Central memory CD4-positive, alpha-beta T cell (primary cell): ENCODE data around the gene CENPA.
"Not testable (repeated sequence)": the region's sequence is repeated elsewhere in the genome, so short reads cannot be mapped to it uniquely, and the experiment has no call there.

Source experiments
- DNase-seq: peaks from one replicate; pipeline ENCODE4 v3.0.0; 2022

Gene CENPA

DNA sequence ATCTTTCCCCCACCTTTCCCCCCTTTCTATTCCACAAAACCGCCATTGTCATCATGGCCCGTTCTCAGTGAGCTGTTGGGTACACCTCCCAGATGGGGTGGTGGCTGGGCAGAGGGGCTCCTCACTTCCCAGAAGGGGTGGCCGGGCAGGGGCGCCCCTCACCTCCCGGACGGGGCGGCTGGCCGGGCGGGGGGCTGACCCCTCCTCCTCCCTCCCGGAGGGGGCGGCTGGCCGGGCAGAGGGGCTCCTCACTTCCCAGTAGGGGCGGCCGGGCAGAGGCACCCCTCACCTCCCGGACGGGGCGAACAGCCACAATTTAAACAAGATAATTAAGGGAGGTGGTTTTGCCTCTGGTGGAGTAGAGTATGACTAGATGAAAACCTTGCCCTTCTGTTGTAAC lies 9.3 kb downstream of the CENPA start:
- DNase-seq, result not testable (repeated sequence)

DNA sequence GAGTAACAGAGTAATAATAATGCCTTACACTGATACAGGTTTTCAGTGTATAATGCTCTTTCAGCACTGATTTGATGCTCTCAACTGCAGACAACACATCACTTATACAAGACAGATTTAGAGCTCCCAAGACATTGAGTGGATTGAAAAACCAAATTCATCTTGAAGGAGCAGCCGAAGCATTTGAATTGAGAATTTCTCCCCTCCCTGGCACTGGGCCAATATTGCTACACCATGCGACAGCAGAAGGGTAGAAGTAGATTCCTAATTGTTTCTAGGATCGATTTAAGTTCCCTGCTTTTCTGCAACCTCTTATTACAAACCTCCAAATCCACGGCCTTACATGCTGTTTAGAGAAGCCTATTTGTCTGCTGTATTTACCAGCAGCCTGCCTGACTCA lies 15.5 kb downstream of the CENPA start:
- no peak for DNase-seq

DNA sequence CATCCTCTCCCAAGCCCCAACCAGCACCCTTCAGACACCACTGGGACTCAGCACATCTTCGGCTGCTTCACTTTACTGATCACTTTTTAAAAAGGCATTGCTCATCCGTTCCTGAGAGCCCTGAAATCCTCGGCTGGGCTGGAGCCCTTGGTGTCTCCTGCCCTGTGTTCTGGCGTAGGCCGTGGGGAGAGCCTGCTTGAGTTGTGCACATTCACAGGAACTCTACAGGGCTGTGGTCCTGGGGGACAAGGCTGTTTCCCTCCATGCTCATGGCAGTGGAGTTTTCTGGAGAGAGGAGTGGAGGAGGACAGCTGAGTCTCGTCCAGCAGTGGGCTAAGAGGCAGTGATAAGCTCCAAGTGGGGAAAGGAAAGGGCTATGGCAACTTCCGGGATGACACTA lies 15.9 kb downstream of the CENPA start:
- DNase-seq, result no peak

DNA sequence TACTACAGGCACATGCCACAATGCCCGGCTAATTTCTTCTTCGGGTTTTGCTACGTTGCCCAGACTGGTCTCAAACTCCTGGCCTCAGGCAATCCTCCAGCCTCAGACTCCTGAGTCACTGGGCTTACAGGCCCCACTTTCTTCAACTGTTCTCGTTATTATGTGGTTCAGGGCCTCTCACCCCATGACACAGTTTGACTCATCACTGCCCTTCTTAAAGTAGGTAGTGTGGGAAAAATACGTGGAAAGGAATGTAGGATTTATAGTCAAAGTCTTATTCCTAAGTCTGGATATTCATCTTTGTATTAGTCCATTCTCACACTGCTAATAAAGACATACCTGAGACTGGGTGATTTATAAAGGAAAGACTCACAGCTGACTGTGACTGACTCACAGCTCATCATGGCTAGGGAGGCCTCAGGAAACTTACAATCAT lies 19.4 kb downstream of the CENPA start:
- DNase-seq, result no peak

DNA sequence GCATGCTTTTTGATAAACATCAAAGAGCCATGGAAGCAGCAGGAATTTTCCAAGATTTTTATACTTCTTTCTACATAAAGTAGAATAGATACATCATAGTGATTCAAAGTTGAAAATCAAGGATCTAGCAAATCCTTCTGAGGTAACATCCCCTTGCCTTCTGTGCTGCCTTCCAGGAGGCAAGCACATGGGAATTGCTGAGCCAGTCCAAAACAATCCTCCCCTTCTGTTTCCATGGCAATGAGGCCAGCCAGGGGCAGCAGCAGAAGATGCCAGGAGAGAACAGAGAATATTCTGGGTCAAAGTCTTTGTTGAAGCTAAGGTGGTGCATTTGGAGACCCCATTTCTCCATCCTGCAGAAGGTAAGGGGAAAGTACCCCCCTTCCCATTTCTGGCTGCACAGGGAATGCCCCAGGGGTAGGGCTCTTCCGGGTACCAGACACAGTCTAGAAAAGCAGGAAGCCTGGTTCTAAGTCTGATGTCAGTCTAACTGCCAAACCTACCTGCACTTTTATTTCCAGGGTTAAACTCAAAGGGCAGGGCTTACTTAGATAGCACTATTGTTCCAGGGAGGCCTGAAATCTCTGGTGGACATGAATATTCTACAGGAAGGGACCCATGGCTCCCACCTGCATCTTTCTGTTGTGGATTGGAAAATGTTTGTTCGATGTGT lies 22.1 kb downstream of the CENPA start:
- DNase-seq, result no peak

DNA sequence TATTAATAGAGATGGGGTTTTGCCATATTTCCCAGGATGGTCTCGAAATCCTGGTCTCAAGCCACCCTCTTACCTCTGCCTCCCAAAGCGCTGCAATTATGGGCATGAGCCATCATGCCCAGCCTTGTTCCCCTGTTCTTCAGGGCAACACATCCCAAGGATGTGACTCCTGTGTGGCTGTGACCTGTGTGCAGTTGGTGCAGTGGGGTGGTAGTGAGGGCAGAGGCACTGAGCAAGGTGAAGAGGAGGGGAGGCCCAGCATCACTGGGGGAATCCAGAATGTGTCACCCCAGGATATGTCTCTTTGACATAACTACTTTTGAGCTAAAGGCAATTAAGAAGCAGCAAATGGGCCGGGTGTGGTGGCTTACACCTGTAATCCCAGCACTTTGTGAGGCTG lies 23.4 kb downstream of the CENPA start:
- no peak for DNase-seq

DNA sequence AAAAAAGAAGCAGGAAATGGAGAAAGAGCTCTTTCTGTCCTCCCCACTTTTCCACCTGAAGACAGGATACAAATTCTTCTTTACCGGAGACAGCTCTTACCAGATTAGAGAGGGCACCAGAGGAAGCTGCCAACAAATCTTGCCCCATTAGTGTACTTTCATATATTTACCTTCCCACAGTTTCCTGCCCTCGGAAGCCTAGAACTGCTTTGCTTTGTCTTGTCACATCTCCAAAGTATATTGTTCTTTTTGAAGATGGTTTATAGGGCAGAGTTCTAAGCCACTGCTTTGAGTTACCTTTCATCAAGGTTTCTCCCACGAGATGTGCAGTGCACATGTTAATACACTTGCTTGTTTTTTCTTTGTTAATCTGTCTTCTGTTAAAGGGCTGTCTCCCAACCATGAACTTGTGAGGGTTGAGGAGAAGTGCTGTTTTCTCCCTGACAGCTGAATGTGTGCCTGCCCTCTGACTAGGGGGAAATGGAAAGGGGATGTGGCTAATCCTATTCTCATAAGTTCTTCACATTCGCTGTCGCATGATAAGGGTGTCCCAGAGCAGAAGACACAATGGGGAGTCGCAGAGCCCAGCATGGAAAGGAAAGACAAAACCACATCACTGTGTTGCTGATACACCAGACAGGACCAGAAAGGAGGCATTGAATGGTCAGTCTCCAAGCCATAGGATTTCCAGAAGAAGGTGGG lies 24.2 kb downstream of the CENPA start:
- DNase-seq, result no peak

DNA sequence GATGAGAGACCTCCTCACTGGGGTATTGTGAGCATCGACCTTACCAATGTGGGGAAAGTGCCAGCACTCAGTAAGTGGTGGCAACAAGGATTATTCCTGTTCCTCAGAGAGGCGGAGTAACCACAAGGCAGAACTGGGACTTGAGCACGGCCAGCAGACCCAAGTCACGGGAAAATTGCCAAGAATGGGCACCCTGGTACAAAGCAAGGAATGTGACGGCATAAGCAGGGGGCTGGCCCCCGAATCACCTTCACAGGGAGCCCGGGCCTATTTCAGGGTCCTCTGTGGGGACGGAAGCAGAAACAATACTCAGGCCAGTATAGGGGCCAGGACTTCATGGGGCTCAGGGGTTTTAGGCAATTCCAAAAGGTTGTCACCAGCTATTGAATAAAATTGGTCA lies 25.4 kb downstream of the CENPA start:
- no peak for DNase-seq

DNA sequence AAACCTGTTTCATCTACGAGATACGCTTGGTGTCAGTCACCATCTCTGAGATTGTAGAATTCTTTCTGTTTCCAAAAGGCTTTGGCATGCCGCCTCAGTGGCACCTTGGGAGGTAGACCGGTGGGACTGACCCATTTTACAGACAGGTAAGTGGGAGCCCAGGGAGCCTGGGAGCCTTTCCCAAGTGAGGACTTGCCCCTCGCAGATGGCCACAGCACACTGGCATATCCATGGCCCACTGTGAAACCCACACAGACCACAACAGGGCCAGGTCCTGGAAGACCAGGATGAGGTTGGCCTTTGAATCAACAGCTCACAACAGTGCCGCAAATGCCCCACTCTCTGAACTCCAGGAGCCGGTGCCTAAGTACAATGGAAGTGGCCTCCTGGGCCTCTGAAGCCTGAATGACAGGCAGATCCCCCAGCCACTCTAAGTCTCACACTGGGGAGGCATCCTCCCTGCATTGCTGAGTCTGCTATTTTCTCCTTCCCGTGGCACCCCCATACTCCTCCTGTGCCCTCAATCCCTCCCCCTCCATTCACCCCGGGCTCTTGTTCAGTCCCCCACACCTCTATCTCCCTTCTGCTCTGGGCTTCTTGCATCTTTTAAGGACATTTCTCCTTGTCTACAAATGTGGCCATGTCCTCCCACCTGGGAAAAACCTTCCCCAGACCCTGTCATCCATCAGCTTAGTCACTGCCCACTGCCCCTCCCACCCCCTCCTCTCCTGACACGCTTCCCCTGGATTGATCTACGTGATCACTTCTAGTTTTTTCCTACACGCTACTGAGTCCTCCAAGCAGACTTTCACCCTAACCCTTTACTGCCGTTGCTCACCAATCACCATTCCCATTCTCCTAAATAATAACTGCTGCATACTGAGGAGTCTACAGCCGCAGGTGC lies 26.2 kb downstream of the CENPA start:
- no peak for DNase-seq

DNA sequence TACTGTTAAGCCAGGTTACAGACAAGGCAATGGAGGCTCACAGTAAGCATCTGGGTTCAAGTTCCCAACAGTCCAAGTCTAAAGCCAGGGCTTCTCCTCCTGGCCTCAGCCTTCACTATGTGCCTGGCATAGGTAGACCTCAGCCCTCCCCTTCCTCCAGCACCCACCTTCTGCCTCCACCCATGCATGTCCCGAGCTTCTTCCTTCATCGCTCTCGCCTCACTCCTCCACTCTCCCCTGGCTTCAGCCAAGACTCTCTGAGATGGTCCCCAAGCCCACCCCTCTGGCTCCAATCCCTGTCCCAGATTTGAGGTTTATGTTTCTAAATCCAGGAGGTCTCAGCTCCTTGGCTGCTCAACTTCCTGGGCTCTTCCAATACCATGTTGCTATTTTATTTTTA lies 26.9 kb downstream of the CENPA start:
- DNase-seq, result no peak

DNA sequence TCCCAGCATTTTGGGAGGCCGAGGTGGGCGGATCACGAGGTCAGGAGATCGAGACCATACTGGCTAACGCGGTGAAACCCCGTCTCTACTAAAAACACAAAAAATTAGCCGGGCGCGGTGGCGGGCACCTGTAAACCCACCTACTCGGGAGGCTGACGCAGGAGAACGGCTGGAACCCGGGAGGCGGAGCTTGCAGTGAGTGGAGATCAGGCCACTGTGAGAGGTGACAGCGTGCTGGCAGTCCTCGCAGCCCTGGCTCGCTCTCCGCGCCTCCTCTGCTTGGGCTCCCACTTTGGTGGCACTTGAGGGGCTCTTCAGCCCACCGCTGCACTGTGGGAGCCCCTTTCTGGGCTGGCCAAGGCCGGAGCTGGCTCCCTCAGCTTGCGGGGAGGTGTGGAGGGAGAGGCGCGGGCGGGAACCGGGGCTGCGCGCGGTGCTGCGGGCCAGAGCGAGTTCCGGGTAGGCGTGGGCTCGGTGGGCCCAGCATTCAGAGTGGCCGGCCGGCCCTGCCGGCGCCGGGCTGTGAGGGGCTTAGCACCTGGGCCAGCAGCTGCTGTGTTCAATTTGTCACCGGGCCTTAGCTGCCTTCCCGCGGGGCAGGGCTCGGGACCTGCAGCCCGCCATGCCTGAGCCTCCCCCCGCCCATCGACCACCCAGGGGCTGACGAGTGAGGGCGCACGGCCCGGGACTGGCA lies 28.4 kb downstream of the CENPA start:
- DNase-seq, result not testable (repeated sequence)

DNA sequence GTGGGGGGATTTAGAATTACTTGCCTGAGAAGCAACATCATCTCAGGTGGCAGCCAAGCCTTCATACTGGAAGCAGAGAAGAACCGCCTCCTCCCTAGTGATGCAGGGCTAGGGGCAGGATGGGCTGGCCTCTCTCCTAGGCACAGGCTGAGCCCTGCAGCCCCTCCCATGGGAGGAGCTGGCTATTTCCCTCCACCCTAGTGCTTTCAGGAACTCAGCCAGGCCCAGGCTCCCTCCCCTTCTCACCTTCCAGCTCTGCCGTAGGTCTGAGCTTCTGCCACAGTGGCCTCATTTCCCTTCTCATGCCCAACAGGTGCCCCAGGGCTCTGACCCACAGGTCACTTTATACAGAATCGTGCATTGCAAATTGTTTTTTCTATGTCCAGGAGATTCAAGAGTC lies 31.0 kb downstream of the CENPA start:
- DNase-seq, result no peak

DNA sequence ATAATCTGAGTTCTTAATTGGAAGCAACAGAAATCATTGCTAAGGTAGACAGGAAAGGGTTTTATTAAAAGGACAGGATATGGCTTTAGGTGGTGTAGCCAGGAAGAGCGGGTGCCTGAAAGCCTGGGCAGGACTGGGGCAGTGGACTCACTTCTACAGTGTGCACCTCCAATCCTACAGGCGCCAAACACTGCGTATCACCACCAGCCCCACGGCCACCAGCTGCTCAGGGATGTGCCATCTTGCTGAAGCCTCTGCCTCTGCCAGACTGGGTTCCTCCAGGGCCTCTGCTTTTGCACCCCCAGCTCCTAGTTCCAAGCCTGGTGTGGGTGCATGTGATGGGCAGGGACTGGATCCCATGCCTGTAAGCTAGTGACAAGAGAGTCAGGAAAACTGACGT lies 32.4 kb downstream of the CENPA start:
- no peak for DNase-seq

DNA sequence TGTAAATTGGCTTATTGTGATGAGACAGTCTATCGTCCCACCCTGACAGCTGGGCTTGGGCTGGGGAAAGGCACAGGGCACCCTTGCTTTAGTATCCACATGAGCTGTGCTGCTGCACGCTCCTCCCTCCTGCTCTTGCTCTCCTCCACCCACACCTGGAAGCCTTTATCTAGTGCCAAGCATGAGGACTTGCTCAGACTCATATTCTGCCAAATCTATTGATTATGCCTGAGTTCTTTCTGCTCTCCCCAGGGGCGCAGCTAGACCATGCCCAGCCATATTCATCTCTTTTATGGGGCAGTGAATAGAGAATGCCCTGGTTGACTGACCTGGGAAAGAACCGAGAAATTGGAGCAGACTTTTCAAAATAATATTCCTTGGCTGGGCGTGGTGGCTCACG lies 33.1 kb downstream of the CENPA start:
- DNase-seq, result no peak

DNA sequence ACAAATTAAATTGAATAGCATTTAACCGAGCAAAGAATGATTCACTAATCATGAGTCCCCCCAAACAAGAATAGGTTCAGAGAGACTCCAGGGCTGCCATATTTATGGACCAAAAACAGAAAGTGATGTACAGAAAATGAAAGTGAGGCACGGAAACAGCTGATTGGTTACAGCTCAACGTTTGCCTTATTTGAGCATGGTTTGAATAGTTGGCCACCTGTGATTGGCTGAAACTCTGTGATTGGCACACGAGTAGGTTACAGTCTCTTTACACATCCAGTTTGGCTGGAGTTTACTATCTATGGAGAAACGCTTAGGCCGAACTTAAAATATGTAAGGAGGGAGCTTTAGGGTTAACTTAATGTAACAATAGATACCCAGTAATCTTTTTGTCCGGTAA lies 35.1 kb downstream of the CENPA start:
- no peak for DNase-seq

DNA sequence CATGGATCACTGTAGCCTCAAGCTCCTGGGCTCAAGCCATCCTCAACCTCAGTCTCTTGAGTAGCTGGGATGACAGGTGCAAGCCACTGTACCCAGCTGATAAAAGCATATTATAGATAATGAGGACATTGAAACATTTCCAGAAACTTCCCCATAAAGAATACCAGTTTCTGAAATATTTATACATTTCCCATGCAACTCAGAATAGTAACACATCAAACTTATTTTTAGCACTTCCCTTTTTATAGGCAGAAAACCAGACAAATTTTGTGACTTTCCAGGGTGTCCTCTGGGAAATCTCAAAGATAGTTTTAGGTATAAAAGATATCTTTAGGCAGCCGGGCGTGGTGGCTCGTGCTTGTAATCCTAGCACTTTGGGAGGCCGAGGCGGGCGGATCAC lies 37.0 kb downstream of the CENPA start:
- no peak for DNase-seq

DNA sequence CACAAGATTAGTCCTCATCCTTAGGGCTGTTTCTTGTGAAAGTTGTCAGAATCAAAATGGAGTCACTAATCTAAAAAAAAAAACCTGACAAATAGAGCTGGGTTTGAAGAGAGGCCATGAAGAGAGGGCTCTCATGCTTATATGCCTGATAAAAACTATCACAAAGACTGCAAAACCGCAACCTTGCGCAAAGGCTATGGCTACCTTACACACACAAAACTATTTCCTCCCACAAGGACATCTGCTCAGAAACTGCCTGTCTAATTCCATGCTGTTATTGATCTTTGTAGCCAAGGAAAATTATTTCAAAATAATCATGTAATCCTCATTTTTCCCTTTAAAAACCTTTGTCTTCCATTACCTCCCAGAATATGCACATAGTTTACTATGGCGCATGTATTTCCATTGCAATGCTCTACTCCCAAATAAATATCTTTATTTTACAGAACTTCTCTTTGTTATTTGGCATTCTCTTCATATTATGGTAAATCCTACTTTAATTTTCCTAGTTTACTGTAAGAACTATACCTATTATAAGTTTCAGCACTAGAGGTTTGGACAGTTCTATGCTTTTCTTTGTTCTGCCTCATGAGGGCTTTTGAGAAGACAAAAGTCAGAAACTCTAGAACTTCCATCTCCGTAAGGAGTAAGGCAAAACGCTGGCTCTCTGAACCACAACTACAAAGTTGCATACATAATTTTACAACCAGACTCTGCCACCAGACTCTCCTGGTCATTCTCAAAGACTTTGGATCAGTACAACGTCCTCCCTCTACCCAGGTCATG lies 52.5 kb downstream of the CENPA start:
- DNase-seq, result no peak

DNA sequence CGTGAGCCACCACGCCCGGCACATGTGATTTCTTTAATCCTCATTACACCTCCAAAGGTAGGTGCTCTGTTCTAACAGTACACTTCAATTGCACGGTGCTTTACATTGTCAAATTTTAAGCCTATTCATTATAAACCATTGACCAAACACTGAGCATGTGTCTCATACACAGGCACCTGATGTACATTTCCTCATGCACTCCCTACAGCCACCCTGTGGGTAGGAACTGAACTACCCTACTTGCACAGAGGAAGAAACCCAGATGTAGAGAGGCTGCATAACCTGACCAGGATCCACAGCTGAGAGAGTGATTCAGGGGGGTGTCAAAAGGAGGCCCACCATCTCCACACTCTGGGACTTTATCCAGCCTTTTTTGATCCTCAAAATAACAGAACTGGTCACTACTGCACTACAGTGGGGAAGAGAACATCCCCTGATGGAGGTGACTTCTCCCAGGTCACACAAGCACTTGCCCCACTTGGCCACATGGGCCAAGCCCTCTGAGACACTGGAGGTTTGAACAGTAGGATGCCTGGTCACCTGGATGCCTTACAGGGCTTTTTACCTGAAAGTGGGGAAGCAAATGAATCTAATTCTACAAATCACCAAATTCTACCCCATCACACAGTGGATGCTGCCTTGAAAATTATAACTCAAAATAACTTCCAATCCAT lies 55.2 kb downstream of the CENPA start:
- no peak for DNase-seq

DNA sequence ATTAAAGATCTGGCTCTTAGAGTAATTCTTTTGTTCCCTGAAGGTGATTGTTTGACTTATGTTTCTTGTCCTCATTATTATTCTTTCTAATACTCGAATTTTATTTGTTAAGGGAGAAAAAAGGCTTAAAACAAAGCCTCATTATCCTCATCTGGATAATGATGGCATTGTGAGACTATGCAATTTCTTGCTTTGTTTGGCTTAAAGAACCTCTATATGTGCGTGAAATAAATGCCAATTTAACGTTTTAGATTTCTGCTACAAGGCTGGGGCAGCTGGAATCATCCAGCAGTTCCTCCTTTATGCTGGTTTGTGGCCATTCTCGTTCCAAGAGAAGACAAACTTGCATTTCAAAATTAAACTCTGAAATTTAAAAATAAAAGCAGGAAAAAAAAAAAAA lies 57.2 kb downstream of the CENPA start:
- no peak for DNase-seq
